NCI-H748 (cell line): Measurements from ENCODE around the gene MAP2K6.
A peak's percentile ranks its signal among the peaks of the same experiment; 100 is the strongest.

Experiments
- DNase-seq: peaks from one replicate; lab custom pipeline; 2025; ENCODE audit not compliant: unreplicated experiment; lab: John Stamatoyannopoulos, UW

Gene MAP2K6

DNA sequence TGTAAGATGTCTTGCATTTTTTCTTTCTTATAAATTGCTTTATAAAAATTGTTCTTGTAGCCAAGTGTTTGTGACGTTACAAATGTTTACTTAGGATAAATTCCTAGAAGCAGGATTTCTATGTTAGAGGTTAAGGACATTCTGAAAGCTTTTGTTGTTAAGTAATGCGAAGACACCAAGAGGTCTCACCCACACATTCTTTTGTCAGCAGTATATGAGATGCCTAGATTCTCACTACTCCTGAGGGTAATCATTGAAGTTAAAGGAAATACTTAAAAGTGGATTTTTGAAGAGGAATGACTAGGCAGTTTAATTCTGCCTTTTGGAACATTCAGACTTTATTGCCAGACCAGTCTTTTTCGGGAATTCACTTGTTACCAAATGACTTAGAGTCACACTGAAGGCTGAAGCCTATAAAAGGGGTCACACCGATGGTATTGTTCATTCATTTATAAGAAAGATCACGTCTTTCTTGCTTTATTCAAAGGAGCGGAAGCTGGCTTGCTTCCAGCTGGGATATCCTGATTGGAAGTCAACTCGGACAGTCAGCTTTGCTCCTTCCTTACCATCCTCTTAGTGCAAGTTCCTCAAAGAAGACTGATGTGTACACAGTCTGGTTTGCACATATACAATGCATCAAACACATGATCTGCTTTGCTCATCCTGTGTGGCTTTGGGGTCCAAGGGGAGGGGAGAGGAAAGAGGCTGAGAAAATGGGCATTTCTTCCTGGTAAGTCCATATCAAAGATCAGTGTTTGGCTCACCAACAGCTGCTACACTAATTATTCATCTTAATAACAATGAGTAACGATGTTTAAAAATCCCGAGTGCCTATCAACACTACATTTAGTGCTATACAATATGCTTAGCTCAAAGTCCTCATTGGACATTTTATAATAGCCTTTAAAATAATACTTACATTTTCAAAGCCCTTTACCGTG is 160.0 kb downstream of the MAP2K6 start:
- DNase-seq = no peak

DNA sequence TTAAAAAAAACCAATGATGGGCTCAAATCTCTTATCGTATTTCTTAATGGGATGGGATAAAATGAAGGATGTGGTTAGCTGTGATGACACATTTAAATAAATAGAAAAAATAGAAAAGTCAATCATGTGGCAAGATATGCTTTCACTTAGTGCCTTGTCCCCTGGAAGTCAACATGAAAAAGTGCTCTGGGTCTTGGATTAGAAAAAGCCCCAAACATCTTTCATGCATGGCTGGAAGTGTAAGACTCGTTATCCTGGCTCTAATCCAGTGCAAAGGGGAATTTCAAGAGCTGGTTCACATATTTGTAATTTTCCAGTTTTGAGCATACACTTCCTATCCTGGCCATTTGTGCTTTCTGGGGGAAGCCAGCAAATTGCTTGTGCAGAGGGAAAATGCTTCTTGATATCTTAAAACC is 160.9 kb downstream of the MAP2K6 start:
- no peak for DNase-seq

DNA sequence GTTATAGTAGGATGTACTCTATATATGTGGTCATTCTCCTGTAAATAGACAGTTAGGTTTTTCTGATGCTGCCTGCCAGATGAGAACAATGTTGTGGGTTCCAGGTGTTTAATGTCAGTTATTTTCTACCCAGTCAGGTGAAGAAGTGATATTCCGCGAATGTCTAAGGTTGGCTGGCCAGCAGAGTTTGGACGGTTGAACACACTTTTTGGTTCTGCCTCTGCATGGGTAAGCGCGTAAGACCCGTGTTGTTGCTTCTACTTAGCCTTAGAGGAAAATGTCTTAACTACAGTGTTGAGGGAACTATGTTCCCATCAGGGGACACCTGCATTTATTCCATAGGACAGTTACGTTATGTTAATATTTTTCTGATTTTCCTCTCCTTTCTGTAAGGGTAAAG is 162.6 kb downstream of the MAP2K6 start:
- no peak for DNase-seq

DNA sequence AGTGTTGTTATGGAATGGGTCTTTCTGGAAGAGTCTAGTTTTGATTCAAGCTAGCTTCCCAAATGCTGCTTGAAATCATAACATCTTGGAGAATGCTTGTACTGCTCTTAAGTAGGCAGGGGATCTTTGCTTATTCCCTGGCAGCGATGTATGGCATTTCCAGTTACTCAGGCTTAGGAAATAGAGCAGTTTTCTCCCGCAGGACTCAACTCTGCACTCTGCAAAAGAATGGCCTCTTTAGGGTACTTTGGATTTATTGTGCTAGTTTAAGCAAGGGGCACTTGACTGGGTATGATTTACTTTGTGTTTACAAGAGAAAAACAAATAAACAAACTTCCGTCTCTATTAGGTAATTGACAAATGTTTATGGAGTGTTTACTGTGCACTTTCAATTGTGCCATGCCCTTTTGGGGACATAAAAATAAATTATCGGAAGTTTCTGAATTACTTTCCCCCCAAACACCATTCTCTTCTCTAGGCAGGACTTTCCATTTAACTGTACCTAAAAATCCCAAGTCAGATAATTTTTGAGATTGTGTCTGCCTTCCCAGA is 164.0 kb downstream of the MAP2K6 start:
- DNase-seq = peak; percentile 10

DNA sequence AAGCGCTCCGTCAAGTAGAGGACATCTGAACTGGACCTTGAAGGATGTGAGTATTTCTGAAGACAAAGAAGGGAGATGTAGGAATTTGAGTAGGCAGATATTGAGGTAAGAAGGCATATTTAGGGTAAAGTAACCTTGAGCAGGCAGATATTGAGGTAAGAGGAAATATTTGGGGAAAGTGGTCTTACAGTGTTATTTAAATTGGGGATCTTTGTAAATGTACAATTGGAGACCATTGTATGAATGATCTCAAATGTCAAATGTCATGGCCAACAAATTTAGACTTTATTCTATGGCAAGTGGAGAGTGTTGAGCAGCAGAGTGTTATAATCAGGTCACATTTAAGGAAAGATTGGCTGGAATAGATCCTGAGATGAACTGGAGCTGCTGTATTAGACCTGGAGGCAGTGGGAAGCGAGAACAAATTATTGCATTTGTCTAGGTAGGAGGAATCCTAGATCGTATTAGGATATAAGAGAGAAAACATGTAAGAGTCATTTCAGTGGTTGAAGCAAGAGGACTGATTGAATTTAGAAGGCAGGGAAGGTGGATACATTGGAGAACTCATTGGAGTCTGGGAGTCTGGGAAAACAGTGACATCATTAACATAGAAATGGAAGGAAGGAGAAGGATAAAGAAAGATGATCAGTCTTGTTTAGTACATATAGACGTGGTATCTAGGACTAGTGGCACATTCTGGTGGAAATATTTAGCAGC is 165.6 kb downstream of the MAP2K6 start:
- no peak for DNase-seq

DNA sequence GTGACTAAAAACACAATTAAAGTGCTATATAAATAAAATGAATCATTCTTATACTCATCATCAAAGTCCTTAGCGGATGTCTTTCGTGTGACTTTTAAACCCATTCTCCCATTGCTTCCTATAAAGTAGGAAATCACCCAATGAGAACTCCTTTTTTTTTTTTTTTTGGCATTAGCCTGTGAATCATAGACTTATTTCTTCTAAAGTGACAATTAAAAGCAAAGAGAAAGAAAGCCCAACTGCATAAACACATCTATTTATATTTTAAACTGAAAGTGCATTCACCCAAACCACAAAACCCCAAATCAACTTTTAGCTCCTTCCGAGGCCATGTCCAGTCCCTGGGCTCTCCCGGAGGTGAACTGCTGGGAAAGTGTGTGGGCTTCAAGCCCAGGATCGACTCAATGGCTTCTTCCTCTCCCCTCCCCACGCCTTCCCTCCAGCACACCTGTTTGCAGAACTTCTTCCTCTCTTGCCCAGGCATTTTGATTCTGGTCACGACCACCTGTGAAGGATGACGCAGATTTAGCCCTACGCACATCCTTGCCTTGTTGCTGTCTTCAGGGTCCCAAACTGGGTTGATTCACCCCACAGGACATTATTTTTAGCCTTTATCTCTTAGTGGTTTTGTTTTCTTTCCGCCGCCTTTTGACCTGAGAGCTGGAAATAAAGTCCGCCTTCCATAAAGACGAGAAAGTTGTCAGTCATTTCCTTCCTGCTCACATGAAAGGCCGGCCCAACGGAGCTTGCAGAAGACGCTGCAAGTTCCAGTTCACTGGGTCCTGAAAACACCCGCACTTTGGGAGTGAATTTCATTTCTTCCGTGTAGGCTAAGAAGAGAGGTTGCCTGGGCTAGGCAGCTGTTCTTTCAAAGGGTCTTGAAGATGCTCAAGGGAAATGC is 166.8 kb downstream of the MAP2K6 start:
- DNase-seq = no peak

DNA sequence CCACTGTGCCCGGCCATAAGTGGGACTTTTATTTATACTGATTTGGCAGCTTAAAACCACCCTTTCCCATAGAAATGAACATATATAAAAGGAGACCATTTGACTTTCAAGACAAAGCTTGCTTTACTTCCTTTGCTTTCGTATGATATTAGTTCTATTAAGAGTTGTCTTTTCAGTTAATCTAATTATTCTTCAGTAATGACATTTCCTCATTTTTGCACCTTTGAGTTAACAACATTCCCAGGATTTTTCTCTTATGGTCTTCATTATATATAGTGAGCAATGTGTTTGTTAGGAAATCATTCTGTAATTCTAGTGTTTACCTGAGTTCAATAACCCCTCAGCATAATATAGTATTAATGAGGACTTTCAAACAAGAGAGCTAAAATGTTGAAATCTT is 173.8 kb downstream of the MAP2K6 start:
- no peak for DNase-seq

DNA sequence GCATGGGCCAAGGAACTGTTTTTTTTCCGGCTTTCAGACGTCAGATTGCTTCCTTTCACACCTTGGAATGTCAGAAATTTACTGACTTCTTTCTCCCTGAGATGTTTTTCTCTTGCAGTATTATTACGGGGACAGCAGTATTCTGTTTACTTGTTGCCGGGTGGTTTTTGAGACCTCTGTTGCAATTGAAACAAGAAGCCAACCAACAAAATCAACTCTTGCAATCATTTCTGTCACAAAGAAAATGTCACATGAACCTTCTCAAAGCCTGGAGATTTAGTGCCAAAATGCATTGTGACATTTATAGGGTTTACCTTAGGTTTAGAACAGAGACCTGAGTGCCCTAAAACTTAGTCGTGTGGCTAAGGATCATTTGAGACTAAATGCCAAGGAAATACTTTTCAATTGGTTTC is 174.3 kb downstream of the MAP2K6 start:
- no peak for DNase-seq

DNA sequence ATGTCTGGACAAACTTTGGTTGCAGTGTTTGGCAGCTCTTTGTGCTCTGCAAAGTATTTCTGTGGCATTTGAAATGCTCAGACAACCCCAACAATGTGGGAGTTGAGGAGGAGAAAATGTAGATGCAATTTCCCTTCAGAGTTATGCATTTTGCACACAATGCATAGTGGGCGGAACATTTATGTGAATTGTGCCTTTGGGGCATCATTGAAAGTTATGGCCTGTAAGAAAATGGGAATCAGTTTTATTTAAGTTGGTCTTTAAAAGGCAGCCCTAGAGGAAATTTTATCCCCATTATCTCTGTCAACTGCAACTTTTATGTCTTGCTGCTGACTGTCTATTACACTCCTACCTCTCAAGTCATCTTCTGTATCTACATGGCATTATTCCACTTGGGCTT is 176.2 kb downstream of the MAP2K6 start:
- no peak for DNase-seq

DNA sequence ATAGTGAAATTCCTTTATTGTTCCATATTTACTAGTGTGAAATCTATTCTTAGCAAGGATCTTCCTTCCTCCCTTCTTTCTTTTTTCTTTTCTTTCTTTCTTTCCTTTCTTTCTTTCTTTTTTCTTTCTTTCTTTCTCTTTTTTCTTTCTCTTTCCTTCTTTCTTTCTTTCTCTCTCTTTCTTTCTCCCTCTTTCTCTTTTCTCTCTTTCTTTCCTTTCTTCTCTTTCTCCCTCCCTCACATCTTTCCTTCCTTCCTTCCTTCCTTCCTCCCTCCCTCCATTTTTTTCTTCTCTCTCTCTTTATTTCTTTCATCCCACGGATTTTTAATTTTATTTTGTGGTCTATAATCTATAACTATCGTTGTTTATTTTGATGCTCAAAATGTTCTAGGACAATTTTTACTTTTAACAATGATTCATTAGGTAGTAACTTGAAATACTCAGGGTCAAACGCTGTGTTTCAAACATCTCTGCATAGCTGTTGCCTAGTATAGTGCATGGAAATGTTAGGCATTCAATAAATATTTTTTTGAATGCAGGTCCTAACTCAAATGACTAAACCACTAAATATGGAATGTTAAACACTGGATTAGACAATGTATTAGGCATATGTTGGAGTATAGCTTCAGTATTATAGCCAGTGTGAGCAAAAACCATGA is 178.3 kb downstream of the MAP2K6 start:
- DNase-seq = no peak

DNA sequence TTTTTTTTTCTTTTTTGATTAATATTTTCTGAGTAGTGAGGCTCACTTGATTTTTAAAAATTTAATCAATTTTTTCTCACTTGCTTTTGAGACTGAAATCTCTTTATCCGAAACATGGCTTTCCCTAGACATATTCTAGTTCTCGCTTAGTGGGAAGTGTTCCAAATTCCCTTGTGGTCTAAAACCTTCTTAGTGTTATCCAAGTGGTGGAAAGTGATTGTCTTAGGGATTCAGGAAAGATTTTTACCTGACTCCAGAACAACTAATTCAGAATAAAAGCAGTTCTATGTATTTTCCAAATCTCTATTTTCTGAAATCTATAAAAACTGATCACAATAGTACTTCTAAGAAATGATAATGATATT is 178.8 kb downstream of the MAP2K6 start:
- DNase-seq = no peak

DNA sequence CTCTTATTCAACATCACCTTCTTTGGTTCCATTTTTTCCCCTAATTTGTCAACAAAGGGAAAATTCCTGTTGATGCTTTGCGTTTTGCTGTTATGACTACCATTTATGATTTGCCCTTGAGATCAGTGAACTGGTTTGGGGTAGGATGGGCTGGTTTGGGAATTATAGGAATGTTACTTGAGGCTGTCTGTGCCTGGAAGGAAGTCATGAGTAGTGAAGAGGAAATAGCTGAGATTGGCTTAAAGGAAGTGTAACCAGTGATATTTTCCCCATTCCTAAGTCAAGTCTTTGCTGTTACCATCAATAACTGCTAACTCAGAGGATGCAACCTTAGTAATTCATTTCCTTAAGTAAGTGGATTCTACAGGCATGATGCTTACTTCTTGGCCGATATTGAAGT is 179.2 kb downstream of the MAP2K6 start:
- no peak for DNase-seq

DNA sequence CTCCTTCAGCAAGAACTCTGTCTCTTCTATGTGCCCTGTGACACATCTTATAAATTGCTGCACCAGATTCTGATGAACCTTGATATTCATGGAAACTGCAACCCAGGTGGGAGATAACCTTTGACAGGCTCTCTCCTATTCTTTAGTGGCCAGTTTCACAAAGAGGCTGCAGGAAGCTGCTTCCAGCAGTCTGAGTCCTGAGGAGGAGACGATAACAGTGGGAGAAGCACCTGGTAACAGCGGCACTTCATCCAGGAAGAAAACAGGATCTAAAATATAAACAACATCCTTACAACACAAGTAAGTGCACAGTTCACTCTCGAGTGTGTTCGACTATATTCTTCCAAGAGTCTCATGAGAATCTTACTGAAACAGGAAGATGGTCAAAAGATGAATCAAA is 180.1 kb downstream of the MAP2K6 start:
- no peak for DNase-seq

DNA sequence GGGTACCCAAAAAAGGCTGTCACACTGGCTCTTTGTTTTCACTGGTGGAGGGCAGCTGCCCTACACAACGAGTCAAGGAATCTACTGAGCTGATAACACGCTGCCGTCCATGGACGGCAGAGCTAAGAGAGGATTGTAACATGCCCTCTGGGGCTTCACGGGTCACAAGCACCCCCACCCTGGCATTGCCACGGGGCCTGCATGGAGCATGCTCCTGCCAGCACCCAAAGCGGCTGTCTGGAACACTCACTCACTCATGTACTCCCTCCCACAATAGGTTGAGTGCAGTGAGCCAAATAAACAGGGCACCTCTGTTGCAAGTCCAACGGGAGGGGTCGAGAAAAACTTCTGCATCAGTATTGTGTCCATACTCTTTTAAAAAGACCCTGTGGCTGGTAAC is 181.6 kb downstream of the MAP2K6 start:
- no peak for DNase-seq

DNA sequence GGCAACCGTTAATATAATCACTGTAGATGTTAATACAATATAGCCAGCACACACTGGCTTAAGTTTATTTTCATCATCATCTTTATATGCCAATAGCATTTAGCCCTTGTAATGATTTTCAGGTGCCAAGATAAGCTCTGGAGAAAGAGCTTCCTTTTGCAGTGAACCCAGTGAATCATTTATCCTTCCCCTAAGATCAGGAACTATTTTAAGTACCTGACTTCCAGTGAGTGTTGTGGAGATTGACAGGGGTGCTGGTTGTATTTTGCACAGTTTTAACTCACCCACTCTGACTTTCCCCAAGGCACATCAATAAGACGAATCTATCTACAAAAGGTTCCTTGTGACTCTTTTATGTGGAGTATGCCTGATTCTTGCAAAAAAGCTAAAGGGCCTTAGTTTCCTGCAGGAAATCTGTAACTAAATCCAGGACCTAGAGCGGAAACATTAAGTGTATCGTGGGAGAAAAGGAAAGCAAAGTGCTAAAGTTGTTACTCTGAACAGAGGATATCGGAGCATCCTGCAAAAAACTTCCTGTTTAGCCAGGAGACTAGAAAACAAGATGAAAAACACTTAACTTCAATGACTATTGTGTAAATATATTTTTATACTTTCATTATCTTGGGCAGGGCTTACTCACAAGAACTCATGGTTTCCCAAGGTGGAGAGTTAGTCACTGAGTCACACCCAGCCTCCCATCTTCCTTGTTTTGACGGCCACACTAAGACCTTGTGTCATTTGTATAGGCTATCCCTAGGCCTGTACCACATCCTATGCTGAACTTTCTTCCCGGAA is 183.6 kb downstream of the MAP2K6 start:
- DNase-seq = no peak

DNA sequence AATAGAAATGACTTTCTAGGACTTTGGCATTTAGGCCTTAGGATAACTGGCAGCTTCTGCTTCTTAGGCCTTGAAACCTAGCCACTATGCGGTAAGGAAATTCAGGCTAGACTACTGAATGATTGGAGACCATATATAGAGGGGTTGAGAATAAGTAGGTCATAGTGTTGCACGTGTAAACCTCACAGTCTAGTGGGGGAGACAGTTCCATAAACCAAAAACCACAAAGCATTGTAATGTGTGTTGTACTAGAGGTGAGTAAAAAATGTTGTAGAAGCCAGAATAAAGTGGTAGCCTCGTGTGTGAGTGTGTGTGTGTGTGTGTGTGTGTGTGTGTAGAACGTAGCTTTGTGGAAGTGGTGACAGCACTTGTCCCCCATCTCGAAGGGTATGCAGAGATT is 188.5 kb downstream of the MAP2K6 start:
- DNase-seq = no peak
